Nasal cavity respiratory epithelium epithelial cell of viscerocranial mucosa (primary cell): ENCODE results near the gene SPRY1. TPM values are rescaled to one million over a fixed set of nuclear protein-coding genes. Genes with fewer than 3 reads are reported as not detected.

Experiments used
- total RNA-seq: library from RNA; depleted of rRNA; stranded (reverse); fragments of >200 nt; gene quantifications from 2 replicates; pipeline ENCODE4 v1.2.3, GENCODE V29; 2014

Gene SPRY1, protein sequence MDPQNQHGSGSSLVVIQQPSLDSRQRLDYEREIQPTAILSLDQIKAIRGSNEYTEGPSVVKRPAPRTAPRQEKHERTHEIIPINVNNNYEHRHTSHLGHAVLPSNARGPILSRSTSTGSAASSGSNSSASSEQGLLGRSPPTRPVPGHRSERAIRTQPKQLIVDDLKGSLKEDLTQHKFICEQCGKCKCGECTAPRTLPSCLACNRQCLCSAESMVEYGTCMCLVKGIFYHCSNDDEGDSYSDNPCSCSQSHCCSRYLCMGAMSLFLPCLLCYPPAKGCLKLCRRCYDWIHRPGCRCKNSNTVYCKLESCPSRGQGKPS
- 4.1 and 7.5 TPM in 2 replicates for total RNA-seq

DNA sequence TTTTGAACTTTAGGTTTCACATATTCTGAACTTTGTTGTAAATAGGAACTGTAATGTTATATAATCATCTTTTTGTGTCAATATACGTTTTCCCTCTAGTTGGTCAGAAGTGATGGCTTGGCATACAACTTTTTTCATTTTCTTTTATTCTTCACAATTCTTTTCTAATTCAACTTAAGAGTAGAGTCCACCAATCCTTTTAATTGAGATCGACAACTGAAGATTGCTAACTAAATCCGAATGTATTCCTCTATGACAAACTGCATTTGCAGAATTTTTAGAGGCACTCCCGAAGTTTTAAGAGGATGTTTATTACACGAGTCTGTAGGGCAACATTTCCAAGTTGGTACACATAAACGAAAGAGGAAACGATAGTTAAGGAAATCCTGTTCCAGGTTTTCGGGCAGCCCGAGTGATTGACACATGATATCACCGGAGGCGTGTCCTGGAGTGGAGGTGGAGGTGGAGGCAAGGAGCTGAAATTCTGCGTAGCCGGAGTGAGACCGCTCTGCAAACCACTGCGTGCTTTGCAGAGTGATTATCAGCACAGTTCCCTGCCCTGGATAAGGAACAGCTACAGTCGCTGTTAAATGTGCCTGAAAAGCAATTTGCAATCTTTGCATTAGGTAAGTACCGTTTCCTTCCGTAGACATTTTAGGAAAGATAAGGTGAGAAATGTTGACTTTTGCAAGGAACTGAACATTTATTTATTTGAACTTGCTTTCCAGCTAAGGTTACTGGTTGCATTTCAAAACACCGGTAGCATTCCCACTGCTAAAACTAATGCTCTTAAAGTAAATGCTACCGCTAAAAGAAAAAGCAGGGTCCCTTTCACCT is at the start of gene SPRY1:
Gene SPRY1, plus strand, starts transcription at position 489 of the 837 bp plus-strand sequence. CDS start 4,797 bp downstream, outside the sequence.

